ENCODE data around the gene TRIM29. TPM values are rescaled to one million over a fixed set of nuclear protein-coding genes. Genes with fewer than 3 reads are reported as not detected.

The TRIM29 gene
- total and polyA plus RNA-seq, 2 of the 4 experiments (the other 2 are of a cell fraction): not detected

DNA sequence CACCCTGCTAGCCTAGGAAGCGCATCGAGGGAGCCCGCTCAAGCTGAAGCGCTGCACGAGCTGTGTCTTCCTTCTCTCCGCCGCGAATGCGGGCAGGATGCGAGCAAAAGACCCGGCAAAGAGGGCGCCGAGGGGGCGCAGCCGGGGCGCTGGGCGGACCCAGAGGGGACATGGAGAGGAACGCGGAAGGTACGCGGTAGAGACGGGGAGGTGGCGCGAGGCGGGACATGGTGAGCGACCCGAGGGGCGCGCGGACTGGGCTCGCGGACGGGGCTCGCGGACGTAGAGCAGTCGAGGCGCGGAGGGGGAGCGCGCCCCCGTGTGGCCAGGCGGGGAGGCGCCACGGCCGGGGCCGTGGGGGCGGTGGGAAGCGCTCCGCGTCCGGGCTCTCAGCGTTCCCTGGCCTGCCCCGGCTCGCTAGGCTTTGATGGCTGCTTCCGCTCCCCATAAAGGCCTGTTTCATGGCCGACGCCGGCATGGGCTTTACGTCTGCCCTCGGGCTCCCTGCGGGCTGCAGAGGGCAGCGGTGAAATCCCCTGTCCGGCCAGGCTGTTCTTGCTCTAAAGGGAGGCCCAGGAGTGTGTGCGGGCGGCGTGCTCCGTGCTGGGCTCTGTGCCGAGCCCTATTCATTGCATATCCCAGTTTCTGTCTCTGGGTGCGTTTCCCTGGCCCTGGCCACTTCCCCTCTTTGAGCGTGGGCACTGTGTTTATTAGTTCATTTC is 31.2 kb upstream of the TRIM29 start:
- ATAC-seq (ENCODE audit: low read depth) (peak; percentile 94), DNase-seq (peak; percentile 45)
- H3K14ac ChIP-seq (replicated peaks; ENCODE audit: low read depth, low read length): no peak overlapping the region
- H4K8ac ChIP-seq (ENCODE audit: low read depth in 2 of 2, low read length in 2 of 2): peak overlapping the region in 1 of 2 experiments; percentile 35; a peak in 2 of 4 replicates
- no TSS peak for BruUV-seq (replicated peaks)
- H3K36me3 ChIP-seq (ENCODE audit: control insufficient read depth, insufficient read depth, low read length): no peaks in the 10 kb centered on the region
- no peak overlapping the region; the same call in 1 of the 2 replicates for H4K5ac ChIP-seq (ENCODE audit: low read depth, low read length)
- no peak overlapping the region for H2AK5ac ChIP-seq (ENCODE audit: low read depth, low read length)
- 3% methylated on average over 40 of the region's 71 CpGs; no CpG with 5 or more reads in 1 of the 2 experiments for WGBS, 2 experiments (ENCODE audit: extremely low coverage in 2 of 2, insufficient read length in 1 of 2)
- H3K4me1 ChIP-seq (ENCODE audit: control insufficient read depth, insufficient read depth, low read length): no peaks in the 10 kb centered on the region; the same call in 1 of the 2 replicates
- H2AK9ac ChIP-seq (replicated peaks; ENCODE audit: low read depth, low read length, poor library complexity): peak overlapping the region; percentile 79
- dilution Hi-C loops (cut with HindIII; ENCODE audit: low sequenced_read_pairs, unreplicated experiment) (no loop called here), intact Hi-C loops (cut with micrococcal nuclease) (loop anchor here (1.0 kb wide), 2 partner anchors 503 to 688 kb away; no protein-coding TSS in a partner anchor), in situ Hi-C loops (cut with MboI; ENCODE audit: low sequenced_read_pairs) (no loop called here)
- no peak overlapping the region for H3K27ac ChIP-seq (ENCODE audit: insufficient read depth, low read length)
- H3K4me3 ChIP-seq (ENCODE audit: insufficient read depth, low read depth, low read length): peak overlapping the region; percentile 49
- TF ChIP-seq MAZ (IDR thresholded peaks at IDR 0.05; ENCODE audit: borderline replicate concordance, low read depth, low read length) (peak; percentile 44; the same call in 1 of the 2 replicates), MXI1 (IDR thresholded peaks at IDR 0.05; ENCODE audit: borderline replicate concordance, low read depth, low read length) (no peak), SMC3 (IDR thresholded peaks at IDR 0.05; ENCODE audit: low read depth, low read length) (peak; percentile 36; the same call in 1 of the 2 replicates), RAD21 (IDR thresholded peaks at IDR 0.05; ENCODE audit: low read length) (peak; percentile 40)
- TF ChIP-seq, protein P1, sequence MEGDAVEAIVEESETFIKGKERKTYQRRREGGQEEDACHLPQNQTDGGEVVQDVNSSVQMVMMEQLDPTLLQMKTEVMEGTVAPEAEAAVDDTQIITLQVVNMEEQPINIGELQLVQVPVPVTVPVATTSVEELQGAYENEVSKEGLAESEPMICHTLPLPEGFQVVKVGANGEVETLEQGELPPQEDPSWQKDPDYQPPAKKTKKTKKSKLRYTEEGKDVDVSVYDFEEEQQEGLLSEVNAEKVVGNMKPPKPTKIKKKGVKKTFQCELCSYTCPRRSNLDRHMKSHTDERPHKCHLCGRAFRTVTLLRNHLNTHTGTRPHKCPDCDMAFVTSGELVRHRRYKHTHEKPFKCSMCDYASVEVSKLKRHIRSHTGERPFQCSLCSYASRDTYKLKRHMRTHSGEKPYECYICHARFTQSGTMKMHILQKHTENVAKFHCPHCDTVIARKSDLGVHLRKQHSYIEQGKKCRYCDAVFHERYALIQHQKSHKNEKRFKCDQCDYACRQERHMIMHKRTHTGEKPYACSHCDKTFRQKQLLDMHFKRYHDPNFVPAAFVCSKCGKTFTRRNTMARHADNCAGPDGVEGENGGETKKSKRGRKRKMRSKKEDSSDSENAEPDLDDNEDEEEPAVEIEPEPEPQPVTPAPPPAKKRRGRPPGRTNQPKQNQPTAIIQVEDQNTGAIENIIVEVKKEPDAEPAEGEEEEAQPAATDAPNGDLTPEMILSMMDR (conservative IDR thresholded peaks at IDR 0.05; ENCODE audit: low read depth, low read length): peak; percentile 83
- no peak overlapping the region for H3K18ac ChIP-seq (ENCODE audit: low read depth, low read length)
- no peak overlapping the region for H4K91ac ChIP-seq (ENCODE audit: insufficient read depth, low read depth, low read length)
- H3K9me3 ChIP-seq (ENCODE audit: control insufficient read depth, insufficient read depth, low read length): no peaks in the 10 kb centered on the region
- H3K4me2 ChIP-seq (ENCODE audit: low read depth, low read length): peak overlapping the region; percentile 80
- no peak overlapping the region; the same call in 1 of the 2 replicates for H3K4ac ChIP-seq (ENCODE audit: low read depth, low read length)
- H3K23ac ChIP-seq (ENCODE audit: low read depth, low read length): no peak overlapping the region
- H2AFZ ChIP-seq (replicated peaks; ENCODE audit: low read length, poor library complexity): peak overlapping the region; percentile 96
- H3K9ac ChIP-seq (ENCODE audit: low read depth, low read length): 0 out of 2 replicates have a peak overlapping the region, but pooled peaks have one; percentile 12
- H4K20me1 ChIP-seq (ENCODE audit: insufficient read depth, low read length): no peaks in the 10 kb centered on the region
- H2BK5ac ChIP-seq (ENCODE audit: low read depth, low read length, poor library complexity, severe bottlenecking): no peak overlapping the region
- no peak overlapping the region for H2BK20ac ChIP-seq (ENCODE audit: low read depth, low read length)
- no peak overlapping the region for H2BK120ac ChIP-seq (ENCODE audit: low read depth, low read length)
- ChIA-PET CTCF (interaction anchor here (0.6 to 1.5 kb wide), 6 partner anchors 13 to 134 kb away, joined by 3 to 8 read pairs (median 3); no protein-coding TSS in a partner anchor), POLR2A (ENCODE audit: unreplicated experiment) (interaction anchor here (0.6 kb wide), 2 partner anchors 42 to 737 kb away, joined by 5 to 6 read pairs; no protein-coding TSS in a partner anchor)
- H3K27me3 ChIP-seq (ENCODE audit: control insufficient read depth, insufficient read depth, low read length): peaks cover 48% of the 10 kb centered on the region
- H3K9me1 ChIP-seq (ENCODE audit: insufficient read depth, low read length): 0 out of 2 replicates have a peak, but pooled peaks cover 3% of the 10 kb centered on the region
- no peak overlapping the region for H2BK15ac ChIP-seq (ENCODE audit: low read depth, low read length)
- no peak overlapping the region for H3K56ac ChIP-seq (ENCODE audit: extremely low read depth, insufficient read depth, low read length)
- no peaks in the 10 kb centered on the region for H3K79me1 ChIP-seq (ENCODE audit: low read depth in 1 of 2, low read length in 2 of 2)

Data from IMR-90 (cell line).